Left ventricle myocardium inferior (tissue), 1 donor: ENCODE measurements around the gene PCA3. TPM values are rescaled to one million over a fixed set of nuclear protein-coding genes. Genes with fewer than 3 reads are reported as not detected.

Experiments
- DNase-seq: peaks from one replicate; pipeline ENCODE4 v3.0.0-alpha.2; 2020
- H3K27ac ChIP-seq: fragments of 200-600 bp; replicated peaks from 2 replicates; pipeline ENCODE4 v1.8.0; 2021
- H3K27me3 ChIP-seq: fragments of 200-600 bp; 2 replicates; pipeline ENCODE4 v1.8.0; 2021; ENCODE audit warnings: low read depth
- H3K36me3 ChIP-seq: fragments of 200-600 bp; 2 replicates; pipeline ENCODE4 v1.8.0; 2021
- H3K4me1 ChIP-seq: fragments of 200-600 bp; 2 replicates; pipeline ENCODE4 v1.8.0; 2021
- H3K4me3 ChIP-seq: fragments of 200-600 bp; 2 replicates; pipeline ENCODE4 v1.8.0; 2021; ENCODE audit warnings: mild to moderate bottlenecking, moderate library complexity
- H3K9me3 ChIP-seq: fragments of 200-600 bp; replicated peaks from 2 replicates; pipeline ENCODE4 v1.8.0; 2021
- intact Hi-C: fragments of 100-400 bp; cut with micrococcal nuclease; formaldehyde crosslinking; loops from one replicate; pipeline ENCODE4 v1.11.0; 2022
- total RNA-seq: library from RNA; stranded (reverse); fragmentation: NEBNext Ultra II Directional; extraction: Animal tissue kit (Norgen Biotek cat#: 25700); gene quantifications from one replicate; pipeline ENCODE4 v1.2.1, GENCODE V29; 2021
- TF ChIP-seq, protein P1 (sequence below): fragments of 200-600 bp; IDR thresholded peaks from 2 replicates; pipeline ENCODE4 v1.8.0; 2021; ENCODE audit warnings: antibody characterized with exemption, mild to moderate bottlenecking, borderline replicate concordance
- donor health status: DM: no; HTN: yes; CAD: no; lungs with severe emphysema.

PCA3 gene
- total RNA-seq, 1 donor from 2014 or later: not detected

DNA sequence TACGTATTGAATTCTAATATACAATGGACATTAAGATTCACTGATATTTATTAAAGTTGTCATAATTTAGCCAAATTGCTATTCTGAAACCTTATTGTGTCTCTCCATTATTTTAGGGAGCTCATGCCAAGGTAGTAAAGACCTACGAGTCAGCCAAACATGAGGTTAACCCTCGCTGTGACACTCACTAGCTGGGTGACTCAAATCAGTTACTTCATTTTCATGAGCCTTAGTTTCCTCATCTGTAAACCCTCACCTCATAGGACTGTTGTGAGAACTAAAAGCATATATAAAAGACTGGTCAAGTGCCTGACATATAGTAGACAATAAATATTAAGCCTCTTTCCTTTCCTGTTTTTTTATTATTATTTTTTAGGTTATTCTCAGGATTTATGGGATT, 44.0 kb upstream of the PCA3 start:
- no peak overlapping the region for H3K27ac ChIP-seq
- no peak overlapping the region for H3K4me3 ChIP-seq
- H3K4me1 ChIP-seq: no peaks in the 10 kb centered on the region
- no peaks in the 10 kb centered on the region for H3K9me3 ChIP-seq
- H3K36me3 ChIP-seq: no peaks in the 10 kb centered on the region
- H3K27me3 ChIP-seq: peaks cover 44% of the 10 kb centered on the region
- no peak for DNase-seq
- TF ChIP-seq, protein P1, sequence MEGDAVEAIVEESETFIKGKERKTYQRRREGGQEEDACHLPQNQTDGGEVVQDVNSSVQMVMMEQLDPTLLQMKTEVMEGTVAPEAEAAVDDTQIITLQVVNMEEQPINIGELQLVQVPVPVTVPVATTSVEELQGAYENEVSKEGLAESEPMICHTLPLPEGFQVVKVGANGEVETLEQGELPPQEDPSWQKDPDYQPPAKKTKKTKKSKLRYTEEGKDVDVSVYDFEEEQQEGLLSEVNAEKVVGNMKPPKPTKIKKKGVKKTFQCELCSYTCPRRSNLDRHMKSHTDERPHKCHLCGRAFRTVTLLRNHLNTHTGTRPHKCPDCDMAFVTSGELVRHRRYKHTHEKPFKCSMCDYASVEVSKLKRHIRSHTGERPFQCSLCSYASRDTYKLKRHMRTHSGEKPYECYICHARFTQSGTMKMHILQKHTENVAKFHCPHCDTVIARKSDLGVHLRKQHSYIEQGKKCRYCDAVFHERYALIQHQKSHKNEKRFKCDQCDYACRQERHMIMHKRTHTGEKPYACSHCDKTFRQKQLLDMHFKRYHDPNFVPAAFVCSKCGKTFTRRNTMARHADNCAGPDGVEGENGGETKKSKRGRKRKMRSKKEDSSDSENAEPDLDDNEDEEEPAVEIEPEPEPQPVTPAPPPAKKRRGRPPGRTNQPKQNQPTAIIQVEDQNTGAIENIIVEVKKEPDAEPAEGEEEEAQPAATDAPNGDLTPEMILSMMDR: no peak
- intact Hi-C loops: no loop called here

DNA sequence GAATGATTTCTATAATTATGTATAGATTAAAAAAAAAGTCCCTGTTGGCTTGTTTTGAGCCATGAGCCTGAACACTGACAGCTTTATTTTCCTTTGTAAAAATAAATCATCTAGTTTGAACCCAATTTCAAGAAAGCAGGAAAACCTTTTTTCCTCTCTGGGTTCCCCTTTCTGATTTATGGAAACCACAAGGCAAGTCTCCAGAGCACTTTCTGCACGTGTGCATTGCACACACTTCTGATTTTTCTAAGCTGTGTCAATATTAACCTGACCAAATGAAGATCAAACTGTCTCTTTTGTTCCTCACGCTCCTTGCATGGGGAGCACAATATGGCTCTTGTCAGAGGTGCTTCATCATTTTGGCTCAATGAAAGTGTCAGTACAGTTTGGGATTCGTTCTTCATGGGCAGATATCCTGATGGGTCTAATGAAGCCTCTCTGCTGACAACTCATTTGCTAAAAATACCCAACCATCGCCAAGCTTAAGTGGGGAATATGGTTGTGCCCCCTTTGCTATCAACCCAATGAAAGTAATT, 39.2 kb upstream of the PCA3 start:
- intact Hi-C loops: no loop called here
- Histone ChIP-seq H3K27me3 (peaks cover 33% of the 10 kb centered on the region), H3K4me1 (no peaks in the 10 kb centered on the region), H3K36me3 (no peaks in the 10 kb centered on the region), H3K4me3 (no peak overlapping the region), H3K9me3 (no peaks in the 10 kb centered on the region), H3K27ac (no peak overlapping the region)
- TF ChIP-seq, protein P1: no peak
- DNase-seq: no peak

DNA sequence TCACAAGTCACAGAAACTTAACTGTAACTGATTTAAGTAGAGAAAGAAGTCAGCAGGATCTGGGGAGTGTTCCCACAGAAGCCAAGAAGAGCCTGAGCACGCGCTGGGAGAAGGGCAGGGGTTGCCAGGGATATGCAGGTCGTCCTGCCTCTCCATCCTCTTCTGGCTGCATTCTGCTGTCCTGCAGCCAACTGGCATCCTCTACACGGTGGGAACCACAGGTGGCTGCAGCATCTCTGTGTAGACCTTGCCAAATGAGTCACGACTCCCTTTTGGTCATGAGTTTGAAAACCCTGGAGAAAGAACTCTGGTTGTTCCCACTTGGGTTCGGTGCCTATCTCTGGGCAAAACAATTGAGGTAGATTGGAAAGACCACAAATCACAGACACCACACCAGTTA, 38.4 kb upstream of the PCA3 start:
- DNase-seq: no peak
- Histone ChIP-seq H3K4me3 (no peak overlapping the region), H3K27me3 (peaks cover 40% of the 10 kb centered on the region), H3K36me3 (no peaks in the 10 kb centered on the region), H3K4me1 (no peaks in the 10 kb centered on the region), H3K27ac (no peak overlapping the region), H3K9me3 (no peaks in the 10 kb centered on the region)
- TF ChIP-seq, protein P1: no peak
- intact Hi-C loops: no loop called here

DNA sequence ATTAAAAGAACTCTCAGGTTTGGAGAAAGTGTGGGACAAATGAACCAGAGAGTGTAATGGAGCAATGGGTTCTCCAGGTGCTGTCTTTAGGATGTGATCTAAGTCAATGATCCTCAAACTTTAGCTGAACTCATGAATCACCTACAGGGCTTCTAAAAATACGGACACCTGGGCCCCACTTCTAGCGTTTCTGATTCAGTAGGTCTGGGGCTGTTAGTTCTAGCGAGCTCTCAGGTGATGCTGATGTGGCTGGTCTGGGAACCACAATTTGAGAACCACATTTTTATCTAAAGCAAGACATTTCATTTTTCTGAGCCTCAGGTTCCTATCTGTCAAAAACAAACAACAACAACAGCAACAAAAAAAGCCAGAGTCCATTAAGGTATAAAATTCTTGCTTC, 35.1 kb upstream of the PCA3 start:
- intact Hi-C loops: no loop called here
- H3K4me3 ChIP-seq: no peak overlapping the region
- H3K36me3 ChIP-seq: no peaks in the 10 kb centered on the region
- DNase-seq: no peak
- no peak overlapping the region for H3K27ac ChIP-seq
- H3K4me1 ChIP-seq: no peaks in the 10 kb centered on the region
- peaks cover 19% of the 10 kb centered on the region for H3K27me3 ChIP-seq
- H3K9me3 ChIP-seq: no peaks in the 10 kb centered on the region
- TF ChIP-seq, protein P1: no peak

DNA sequence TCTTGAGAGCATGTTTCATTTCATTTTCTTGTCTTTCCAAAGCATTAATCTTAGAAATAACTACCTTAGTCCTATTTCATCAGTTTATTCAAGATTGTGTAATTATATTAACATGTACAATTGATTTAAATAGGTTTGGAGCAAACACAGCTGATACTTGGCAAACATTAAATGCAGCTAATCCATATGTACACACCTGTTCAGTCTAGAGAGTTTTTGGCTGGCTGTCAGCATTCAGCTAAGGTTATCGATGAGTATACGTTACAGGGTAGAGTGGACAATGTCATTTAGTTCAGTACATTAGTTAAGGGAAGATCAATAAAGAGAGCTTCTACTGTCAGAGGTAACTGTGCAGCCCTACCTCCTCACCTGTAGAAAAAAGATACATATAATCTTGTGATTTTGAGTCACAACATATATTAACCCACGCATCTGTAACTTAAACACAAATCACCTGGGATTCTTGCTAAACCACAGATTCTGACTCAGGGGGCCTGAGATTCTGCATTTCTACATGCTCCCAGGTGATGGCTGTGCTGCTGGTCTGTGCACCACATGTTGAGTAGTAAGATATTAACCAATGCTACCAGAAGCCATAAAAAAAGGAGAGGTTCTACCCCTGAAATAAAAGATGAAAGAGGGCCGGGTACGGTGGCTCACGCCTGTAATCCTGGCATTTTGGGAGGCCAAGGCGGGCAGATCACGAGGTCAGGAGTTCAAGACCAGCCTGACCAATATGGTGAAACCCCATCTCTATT, 34.1 kb upstream of the PCA3 start:
- no peaks in the 10 kb centered on the region for H3K9me3 ChIP-seq
- H3K4me1 ChIP-seq: no peaks in the 10 kb centered on the region
- intact Hi-C loops: no loop called here
- TF ChIP-seq, protein P1: no peak
- H3K27me3 ChIP-seq: peaks cover 18% of the 10 kb centered on the region
- H3K27ac ChIP-seq: no peak overlapping the region
- H3K4me3 ChIP-seq: no peak overlapping the region
- DNase-seq: no peak
- H3K36me3 ChIP-seq: no peaks in the 10 kb centered on the region
